OCI-LY3 (cell line): ENCODE results near the gene MFSD6L.
A peak's percentile ranks its signal among the peaks of the same experiment; 100 is the strongest.
"Not testable (repeated sequence)": the region's sequence is repeated elsewhere in the genome, so short reads cannot be mapped to it uniquely, and the experiment has no call there.

ENCODE experiments used
- H2AFZ ChIP-seq: fragments of 200-600, 300-600 bp; shearing (Covaris generic); 2 replicates; pipeline ENCODE4 v1.6.0; 2014; ENCODE audit warnings: antibody characterized with exemption, low read depth, low read length
- H3K27ac ChIP-seq: fragments of 200-600, 300-600 bp; sonication (generic); 2 replicates; pipeline ENCODE4 v1.5.1; 2014; ENCODE audit warnings: mild to moderate bottlenecking, low read length, moderate library complexity, mixed read lengths
- H3K27me3 ChIP-seq: fragments of 200-600, 300-600 bp; sonication (generic); 2 replicates; pipeline ENCODE4 v1.6.1; 2014; ENCODE audit warnings: low read depth, low read length, mixed read lengths
- H3K36me3 ChIP-seq: fragments of 200-600, 300-600 bp; sonication (generic); replicated peaks from 2 replicates; pipeline ENCODE3; 2014; ENCODE audit warnings: low read depth, low read length, mixed read lengths
- H3K4me1 ChIP-seq: fragments of 300-600, 200-600 bp; sonication (generic); 2 replicates; pipeline ENCODE4 v1.6.1; 2014; ENCODE audit warnings: low read length, mixed read lengths
- H3K4me2 ChIP-seq: fragments of 200-600, 300-600 bp; sonication (generic); 2 replicates; pipeline ENCODE4 v1.6.1; 2014; ENCODE audit warnings: low read length, mixed read lengths
- H3K4me3 ChIP-seq: fragments of 300-600, 200-600 bp; sonication (generic); 2 replicates; pipeline ENCODE4 v1.5.1; 2014; ENCODE audit warnings: antibody characterized with exemption, mild to moderate bottlenecking, low read length, moderate library complexity
- H3K79me2 ChIP-seq: fragments of 300-600, 200-600 bp; shearing (Covaris generic); 2 replicates; pipeline ENCODE4 v1.6.1; 2014; ENCODE audit warnings: mild to moderate bottlenecking, low read length, mixed read lengths
- H3K9ac ChIP-seq: fragments of 300-600, 200-600 bp; shearing (Covaris generic); 2 replicates; pipeline ENCODE4 v1.6.0; 2014; ENCODE audit warnings: mild to moderate bottlenecking, low read length, moderate library complexity
- H3K9me3 ChIP-seq: fragments of 200-600, 300-600 bp; shearing (Covaris generic); 2 replicates; pipeline ENCODE4 v1.6.1; 2014; ENCODE audit warnings: low read length, mixed read lengths; ENCODE audit not compliant: insufficient read depth
- H4K20me1 ChIP-seq: fragments of 200-600, 300-600 bp; sonication (generic); 2 replicates; pipeline ENCODE4 v1.6.1; 2016; ENCODE audit warnings: low read length, mixed read lengths; ENCODE audit not compliant: insufficient read depth
- CTCF ChIP-seq: fragments of 200-600, 300-600 bp; sonication (generic); IDR thresholded peaks from 2 replicates; pipeline ENCODE4 v1.5.1; 2014; ENCODE audit warnings: antibody characterized with exemption, low read length, low read depth
- EZH2phosphoT487 ChIP-seq: fragments of 200-600 bp; shearing (Covaris generic); IDR thresholded peaks from 2 replicates; pipeline ENCODE4 v1.6.1; 2018; ENCODE audit warnings: antibody characterized with exemption, mixed run types, low read depth

MFSD6L gene

GRCh38 chr17:8818047-8818446 lies 18.9 kb upstream of the MFSD6L start:
- TF ChIP-seq CTCF: no peak
- TF ChIP-seq EZH2phosphoT487: no peak
- Histone ChIP-seq H4K20me1 (no peaks in the 10 kb centered on the region), H3K9ac (no peak overlapping the region), H3K27me3 (no peaks in the 10 kb centered on the region; the same call in 1 of the 2 replicates), H3K27ac (no peak overlapping the region), H3K36me3 (no peaks in the 10 kb centered on the region), H3K79me2 (no peaks in the 10 kb centered on the region), H3K4me1 (no peaks in the 10 kb centered on the region), H3K4me3 (no peak overlapping the region), H3K4me2 (no peak overlapping the region), H3K9me3 (0 out of 2 replicates have a peak, but pooled peaks cover under 1% of the 10 kb centered on the region), H2AFZ (no peak overlapping the region)

GRCh38 chr17:8806926-8807550 lies 7.9 kb upstream of the MFSD6L start:
- Histone ChIP-seq H3K79me2 (no peaks in the 10 kb centered on the region), H3K9me3 (peaks cover 20% of the 10 kb centered on the region), H3K4me2 (peak overlapping the region; percentile 78), H3K36me3 (peaks cover 20% of the 10 kb centered on the region), H3K9ac (peak overlapping the region; percentile 71), H3K27me3 (no peaks in the 10 kb centered on the region), H3K27ac (peak overlapping the region; percentile 100), H4K20me1 (no peaks in the 10 kb centered on the region), H2AFZ (no peak overlapping the region), H3K4me3 (peak overlapping the region; percentile 57), H3K4me1 (peaks cover 49% of the 10 kb centered on the region)
- TF ChIP-seq CTCF (no peak), EZH2phosphoT487 (no peak)

- peaks cover 49% of the 10 kb centered on the region for H3K4me1 ChIP-seq
- TF ChIP-seq CTCF: no peak
- TF ChIP-seq EZH2phosphoT487: no peak
- peaks cover 20% of the 10 kb centered on the region for H3K36me3 ChIP-seq
- peak overlapping the region; percentile 68 for H3K9ac ChIP-seq
- H3K27ac ChIP-seq: peak overlapping the region; percentile 100
- H3K27me3 ChIP-seq: no peaks in the 10 kb centered on the region
- H3K79me2 ChIP-seq: no peaks in the 10 kb centered on the region
- H3K4me3 ChIP-seq: peak overlapping the region; percentile 49
- no peaks in the 10 kb centered on the region for H4K20me1 ChIP-seq
- H3K9me3 ChIP-seq: peaks cover 20% of the 10 kb centered on the region
- peak overlapping the region; percentile 78 for H3K4me2 ChIP-seq
- no peak overlapping the region for H2AFZ ChIP-seq
Observed at GRCh38 chr17:8806253-8806925, 7.2 kb upstream of the MFSD6L start.

GRCh38 chr17:8805396-8805795 lies 6.2 kb upstream of the MFSD6L start:
- not testable (repeated sequence) for H4K20me1 ChIP-seq, H3K4me3 ChIP-seq, H3K27me3 ChIP-seq, H2AFZ ChIP-seq, H3K79me2 ChIP-seq
- Histone ChIP-seq H3K9ac (peak overlapping the region; percentile 39; the same call in 1 of the 2 replicates), H3K4me2 (peak overlapping the region; percentile 16; the same call in 1 of the 2 replicates), H3K27ac (peak overlapping the region; percentile 100), H3K4me1 (peaks cover 49% of the 10 kb centered on the region), H3K36me3 (peaks cover 20% of the 10 kb centered on the region), H3K9me3 (peaks cover 20% of the 10 kb centered on the region)
